GM12878 (cell line): ENCODE results near the gene OAF. TPM values are rescaled to one million over a fixed set of nuclear protein-coding genes. Genes with fewer than 3 reads are reported as not detected.

ENCODE experiments used
- ATAC-seq: fragments of 200-7000 bp; cut with Tn5 transposase; 3 replicates; pipeline ENCODE4 v1.9.1; 2020; ENCODE audit warnings: mild to moderate bottlenecking, moderate library complexity
- BruUV-seq: library from RNA; stranded (reverse); fragments of 400-500 nt; replicated peaks from 2 replicates; lab custom pipeline; 2021; lab: Mats Ljungman, UMichigan
- CTCF ChIA-PET: fragments of 300-600 bp; sonication (Branson Sonifier 250); formaldehyde crosslinking; extraction: SDS; loops from one replicate; lab custom pipeline; 2021; ENCODE audit warnings: inconsistent platforms; lab: Yijun Ruan, JAX
- POLR2A ChIA-PET: fragments of 350-600 bp; formaldehyde crosslinking; extraction: SDS; loops from one replicate; lab custom pipeline; 2021; ENCODE audit warnings: inconsistent platforms; lab: Charles Lee
- RAD21 ChIA-PET: fragments of 300-600 bp; sonication (Branson Sonifier 250); formaldehyde crosslinking; loops from one replicate; lab custom pipeline; 2023; ENCODE audit warnings: antibody characterized with exemption; ENCODE audit not compliant: unreplicated experiment; lab: Charles Lee
- SMC1A ChIA-PET: fragments of 300-600 bp; sonication (Branson Sonifier 250); formaldehyde crosslinking; loops from one replicate; lab custom pipeline; 2023; ENCODE audit not compliant: unreplicated experiment, uncharacterized antibody; lab: Charles Lee
- DNase-seq: peaks from one replicate; pipeline ENCODE4 v3.0.0-alpha.2; 2011; ENCODE audit warnings: low read depth, low spot score
- FAIRE-seq: peaks from 3 replicates; lab custom pipeline; 2011; peaks lifted over from hg19 to GRCh38; lab: Jason Lieb, UNC
- H2AFZ ChIP-seq: 2 replicates; pipeline ENCODE4 v1.6.0; 2011; ENCODE audit warnings: low read depth, low read length, control low read depth; ENCODE audit not compliant: control insufficient read depth
- H3K27ac ChIP-seq: 2 replicates; pipeline ENCODE4 v1.5.1; 2011; ENCODE audit warnings: control low read depth; ENCODE audit not compliant: control insufficient read depth, insufficient read depth
- H3K27me3 ChIP-seq, 2 experiments: replicated peaks in 1 of 2; 2 replicates each; pipeline versions ENCODE4 v1.6.0 to v1.6.1; 2011; ENCODE audit warnings: low read length in 1 of 2; ENCODE audit not compliant: control insufficient read depth in 2 of 2, insufficient read depth in 2 of 2
- H3K36me3 ChIP-seq, 2 experiments: 2 replicates each; pipeline ENCODE4 v1.5.1; 2011; ENCODE audit warnings: low read length in 1 of 2; ENCODE audit not compliant: control insufficient read depth in 2 of 2, insufficient read depth in 2 of 2
- H3K4me1 ChIP-seq: 2 replicates; pipeline ENCODE4 v1.6.1; 2011; ENCODE audit warnings: mild to moderate bottlenecking, low read length, moderate library complexity, mixed read lengths; ENCODE audit not compliant: control insufficient read depth, insufficient read depth
- H3K4me2 ChIP-seq: 2 replicates; pipeline ENCODE4 v1.6.0; 2011; ENCODE audit warnings: control low read depth; ENCODE audit not compliant: control insufficient read depth, insufficient read depth
- H3K4me3 ChIP-seq: fragments of 200-600 bp; sonication (generic); 2 replicates; pipeline ENCODE4 v1.5.1; 2016
- H3K79me2 ChIP-seq: 2 replicates; pipeline ENCODE4 v1.6.0; 2011; ENCODE audit warnings: low read length; ENCODE audit not compliant: control insufficient read depth, insufficient read depth
- H3K9ac ChIP-seq: 2 replicates; pipeline ENCODE4 v1.8.0; 2011; ENCODE audit warnings: low read length, control low read depth, mixed read lengths; ENCODE audit not compliant: control insufficient read depth, insufficient read depth
- H3K9me3 ChIP-seq: replicated peaks from 3 replicates; pipeline ENCODE4 v1.5.1; 2011; ENCODE audit warnings: mild to moderate bottlenecking, low read length; ENCODE audit not compliant: control insufficient read depth, insufficient read depth
- H4K20me1 ChIP-seq: 2 replicates; pipeline ENCODE4 v1.6.0; 2011; ENCODE audit not compliant: control insufficient read depth, insufficient read depth
- BCL3 ChIP-seq: IDR thresholded peaks from 2 replicates; pipeline ENCODE4 v1.6.1; 2011; ENCODE audit warnings: borderline replicate concordance, low read depth, mild to moderate bottlenecking, moderate library complexity, low read length; ENCODE audit not compliant: insufficient read depth, poor library complexity, severe bottlenecking
- CEBPZ ChIP-seq: fragments of 150-350 bp; IDR thresholded peaks from 2 replicates; pipeline ENCODE4 v1.6.1; 2016; ENCODE audit warnings: low read depth, low read length
- MAX ChIP-seq: IDR thresholded peaks from 2 replicates; pipeline ENCODE4 v1.6.1; 2012; ENCODE audit warnings: low read depth, low read length, improper control_type of control experiment
- NFIC ChIP-seq: IDR thresholded peaks from 2 replicates; pipeline ENCODE4 v1.6.1; 2012; ENCODE audit warnings: low read depth, mild to moderate bottlenecking, inconsistent platforms, low read length, moderate library complexity
- NRF1 ChIP-seq: conservative IDR thresholded peaks from 2 replicates; pipeline ENCODE4 v1.6.1; 2011; ENCODE audit warnings: mild to moderate bottlenecking, low read depth, low read length, improper control_type of control experiment
- PBX3 ChIP-seq: IDR thresholded peaks from 2 replicates; pipeline ENCODE4 v1.6.1; 2011; ENCODE audit warnings: mild to moderate bottlenecking, low read depth, low read length, moderate library complexity; ENCODE audit not compliant: insufficient replicate concordance
- REST ChIP-seq: IDR thresholded peaks from 2 replicates; pipeline ENCODE4 v1.6.1; 2012; ENCODE audit warnings: mild to moderate bottlenecking, low read depth, low read length
- TCF12 ChIP-seq: IDR thresholded peaks from 2 replicates; pipeline ENCODE4 v1.6.1; 2011; ENCODE audit warnings: low read depth, mild to moderate bottlenecking, low read length
- WGBS: methylation state at CpG from one replicate; pipeline ENCODE4 v1.1.6; 2016; ENCODE audit warnings: low lambda C conversion rate; ENCODE audit not compliant: insufficient replicate concordance, insufficient coverage; ENCODE audit errors: missing lambda C conversion rate; 5-methylcytosine and 5-hydroxymethylcytosine counted together
- in situ Hi-C: fragments of 300-500 bp; cut with MboI; formaldehyde crosslinking; loops from 9 replicates; pipeline ENCODE4 v1.14.3; 2018; ENCODE audit warnings: mixed read lengths
- intact Hi-C: fragments of 100-400 bp; cut with micrococcal nuclease; formaldehyde crosslinking; loops from one replicate; pipeline ENCODE4 v1.14.2; 2022; ENCODE audit not compliant: unreplicated experiment
- polyA plus RNA-seq, 11 experiments: library from polyadenylated mRNA; depleted of rRNA in 4 of 11; unstranded in 6 of 11; stranded (reverse) in 5 of 11; fragments of >200 nt; fragmentation: Nextera tagmentation in 4 of 11; fragmentation: Illumina TruSeq in 1 of 11; extraction: Ambion mirVana in 4 of 11; extraction: Trizol in 1 of 11; gene quantifications; 1 replicate in 1 of 11; 2 replicates in 10 of 11; pipeline versions ENCODE4 v1.2.1 to v1.2.3, GENCODE V29; 2011 to 2016; ENCODE audit warnings: inconsistent platforms in 2 of 11, missing spikeins in 2 of 11, low read depth in 1 of 11
- total RNA-seq, 4 experiments: library from RNA; depleted of rRNA in 3 of 4; stranded (reverse); fragments of >200 nt in 3 of 4; fragmentation: Illumina TruSeq in 1 of 4; extraction: Trizol in 1 of 4; gene quantifications; 2 replicates each; pipeline versions ENCODE4 v1.2.1 to v1.2.3, GENCODE V29; 2013 to 2021

OAF gene
- total and polyA plus RNA-seq, 10 of the 15 experiments (the other 5 are each of a cell fraction or from before 2014, with no cell fraction given): 0.10 to 4.7 (median 1.1) TPM

- TF ChIP-seq REST (no peak), NFIC (no peak), PBX3 (no peak), NRF1 (no peak)
- TF ChIP-seq, all 136 proteins: peak for 0
These were observed 10.2 kb upstream of the OAF start (continued) for GRCh38 chr11:120200677-120201076.

- Histone ChIP-seq H3K27me3 (peaks cover 0 to 2% of the 10 kb centered on the region in 2 experiments; a peak in 3 of 4 replicates), H3K9me3 (no peaks in the 10 kb centered on the region), H3K79me2 (no peaks in the 10 kb centered on the region), H3K4me2 (no peak overlapping the region), H4K20me1 (no peaks in the 10 kb centered on the region), H3K4me3 (no peak overlapping the region), H3K36me3 (no peaks in the 10 kb centered on the region), H2AFZ (no peak overlapping the region), H3K27ac (no peak overlapping the region), H3K4me1 (no peaks in the 10 kb centered on the region), H3K9ac (no peak overlapping the region)
- no TSS peak for BruUV-seq
- DNase-seq (no peak), FAIRE-seq (no peak), ATAC-seq (no peak)
- ChIA-PET RAD21 (no interaction called here), SMC1A (no interaction called here), CTCF (interaction anchor here (0.6 kb wide), 1 partner anchor 66 kb away, joined by 3 read pairs; no protein-coding TSS in a partner anchor), POLR2A (no interaction called here)
- 18% methylated on average over 3 of the region's 3 CpGs for WGBS
- in situ Hi-C loops: no loop called here
- intact Hi-C loops: no loop called here
- TF ChIP-seq TCF12 (no peak), MAX (no peak), CEBPZ (no peak), BCL3 (no peak)
These were observed 9.2 kb upstream of the OAF start for GRCh38 chr11:120201653-120202052.
